NCI-H2171 treated with DMSO at 0.1 percent for 48 hours (cell line): Measurements from ENCODE around the gene ENPP7.

Experiments
- DNase-seq: peaks from one replicate; lab custom pipeline; 2025; lab: John Stamatoyannopoulos, UW

ENPP7 gene, protein sequence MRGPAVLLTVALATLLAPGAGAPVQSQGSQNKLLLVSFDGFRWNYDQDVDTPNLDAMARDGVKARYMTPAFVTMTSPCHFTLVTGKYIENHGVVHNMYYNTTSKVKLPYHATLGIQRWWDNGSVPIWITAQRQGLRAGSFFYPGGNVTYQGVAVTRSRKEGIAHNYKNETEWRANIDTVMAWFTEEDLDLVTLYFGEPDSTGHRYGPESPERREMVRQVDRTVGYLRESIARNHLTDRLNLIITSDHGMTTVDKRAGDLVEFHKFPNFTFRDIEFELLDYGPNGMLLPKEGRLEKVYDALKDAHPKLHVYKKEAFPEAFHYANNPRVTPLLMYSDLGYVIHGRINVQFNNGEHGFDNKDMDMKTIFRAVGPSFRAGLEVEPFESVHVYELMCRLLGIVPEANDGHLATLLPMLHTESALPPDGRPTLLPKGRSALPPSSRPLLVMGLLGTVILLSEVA

DNA sequence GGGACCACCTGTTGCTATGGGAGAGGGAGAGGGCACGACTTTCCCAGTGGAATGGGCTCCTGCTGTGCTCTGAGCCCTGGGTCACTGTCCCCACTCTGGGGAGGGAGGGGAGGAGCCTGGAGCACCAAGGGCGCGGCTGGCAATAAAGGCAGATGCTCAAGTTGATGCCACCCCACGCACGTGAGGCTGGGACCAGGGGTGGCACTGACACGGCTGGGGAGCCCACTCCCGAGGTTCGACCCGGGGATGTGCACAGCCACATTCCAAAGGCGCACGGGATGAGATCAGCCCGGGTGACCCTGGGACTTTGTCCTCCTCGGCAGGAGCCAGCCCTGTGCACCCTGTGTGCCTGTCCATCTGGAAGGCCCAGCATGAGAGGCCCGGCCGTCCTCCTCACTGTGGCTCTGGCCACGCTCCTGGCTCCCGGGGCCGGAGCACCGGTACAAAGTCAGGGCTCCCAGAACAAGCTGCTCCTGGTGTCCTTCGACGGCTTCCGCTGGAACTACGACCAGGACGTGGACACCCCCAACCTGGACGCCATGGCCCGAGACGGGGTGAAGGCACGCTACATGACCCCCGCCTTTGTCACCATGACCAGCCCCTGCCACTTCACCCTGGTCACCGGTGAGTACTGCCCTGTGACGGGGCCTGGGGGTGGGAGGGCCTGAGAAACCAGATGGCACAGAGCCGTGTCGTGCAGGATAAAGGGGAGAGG is at the start of gene ENPP7:
Gene ENPP7, plus strand, starts transcription at position 175 of the 715 bp plus-strand sequence. Its CDS starts 197 bp downstream, at position 372.
- no peak for DNase-seq

DNA sequence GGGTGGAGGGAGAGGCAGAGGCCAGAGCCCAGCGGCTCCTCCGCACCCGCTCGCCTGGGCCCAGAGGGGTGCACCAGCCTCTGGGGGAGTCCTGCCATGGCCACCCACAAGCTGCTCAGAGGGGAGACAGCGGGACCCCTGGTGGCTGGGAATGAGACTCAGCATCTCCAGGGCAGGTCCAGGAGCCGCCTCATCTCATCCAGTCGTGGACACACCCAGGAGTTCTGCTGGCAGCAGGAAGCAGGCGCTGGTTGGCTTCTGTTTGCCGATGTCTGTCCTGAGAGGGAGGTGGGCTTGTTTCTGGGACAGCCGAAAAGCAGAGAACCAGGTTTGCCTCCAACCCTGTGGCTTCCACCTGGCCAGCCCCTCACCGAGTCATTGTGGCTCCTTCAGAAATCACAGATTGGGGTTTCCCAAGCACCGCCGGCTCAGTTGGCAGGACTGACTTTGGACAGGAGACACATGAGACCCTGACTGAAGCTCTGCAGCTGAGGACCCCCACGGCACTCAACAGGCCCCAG is 49.6 kb upstream of the ENPP7 start:
- no peak for DNase-seq

DNA sequence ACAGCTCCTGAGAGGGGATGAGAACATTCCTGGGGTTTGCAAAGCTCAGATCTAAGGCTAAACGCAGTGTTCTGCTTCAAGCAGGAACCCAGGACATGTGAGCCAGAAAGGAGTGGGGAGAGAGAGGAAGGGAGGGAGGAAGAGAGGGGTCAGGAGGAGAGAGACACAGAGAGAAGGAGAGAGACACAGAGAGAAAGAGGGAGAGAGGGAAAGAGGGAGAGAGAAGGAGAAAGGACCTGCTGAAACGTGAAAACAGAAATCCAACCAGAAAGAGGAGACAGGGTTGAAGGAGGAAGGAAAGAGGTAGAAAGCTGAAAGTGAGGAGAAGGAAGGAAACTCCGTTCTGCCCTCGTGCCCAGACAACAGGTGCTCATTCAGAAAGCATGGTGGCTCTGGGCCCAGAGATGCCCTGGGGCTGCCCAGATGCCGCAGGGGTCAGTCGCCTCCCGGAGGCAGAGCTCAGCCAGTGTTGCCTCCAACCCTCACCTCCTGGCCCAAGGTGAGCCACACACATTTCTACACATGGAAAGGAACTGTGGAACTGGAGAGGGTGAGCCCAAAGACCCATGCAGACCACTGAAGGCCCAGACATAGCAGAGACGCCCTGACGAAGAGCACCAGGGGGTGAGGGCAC is 49.0 kb upstream of the ENPP7 start:
- no peak for DNase-seq

DNA sequence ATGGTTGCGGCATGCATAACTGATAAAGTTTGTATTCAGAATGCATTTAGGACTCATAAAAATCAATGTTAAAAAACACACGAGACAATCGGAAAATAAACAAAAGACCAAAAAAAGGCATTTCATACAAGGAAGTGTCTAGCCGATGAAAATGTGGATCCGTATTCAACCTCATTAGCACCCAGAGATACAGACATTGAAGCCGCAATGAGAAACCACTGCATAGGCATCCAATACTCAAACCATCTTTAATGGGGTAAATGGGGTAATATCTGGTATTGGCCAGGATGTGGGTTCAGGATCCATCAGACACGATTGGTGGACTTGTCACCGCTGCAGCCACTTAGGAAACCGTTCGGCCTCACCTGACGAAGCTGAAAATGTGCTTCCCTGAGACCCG is 47.4 kb upstream of the ENPP7 start:
- DNase-seq, result no peak

DNA sequence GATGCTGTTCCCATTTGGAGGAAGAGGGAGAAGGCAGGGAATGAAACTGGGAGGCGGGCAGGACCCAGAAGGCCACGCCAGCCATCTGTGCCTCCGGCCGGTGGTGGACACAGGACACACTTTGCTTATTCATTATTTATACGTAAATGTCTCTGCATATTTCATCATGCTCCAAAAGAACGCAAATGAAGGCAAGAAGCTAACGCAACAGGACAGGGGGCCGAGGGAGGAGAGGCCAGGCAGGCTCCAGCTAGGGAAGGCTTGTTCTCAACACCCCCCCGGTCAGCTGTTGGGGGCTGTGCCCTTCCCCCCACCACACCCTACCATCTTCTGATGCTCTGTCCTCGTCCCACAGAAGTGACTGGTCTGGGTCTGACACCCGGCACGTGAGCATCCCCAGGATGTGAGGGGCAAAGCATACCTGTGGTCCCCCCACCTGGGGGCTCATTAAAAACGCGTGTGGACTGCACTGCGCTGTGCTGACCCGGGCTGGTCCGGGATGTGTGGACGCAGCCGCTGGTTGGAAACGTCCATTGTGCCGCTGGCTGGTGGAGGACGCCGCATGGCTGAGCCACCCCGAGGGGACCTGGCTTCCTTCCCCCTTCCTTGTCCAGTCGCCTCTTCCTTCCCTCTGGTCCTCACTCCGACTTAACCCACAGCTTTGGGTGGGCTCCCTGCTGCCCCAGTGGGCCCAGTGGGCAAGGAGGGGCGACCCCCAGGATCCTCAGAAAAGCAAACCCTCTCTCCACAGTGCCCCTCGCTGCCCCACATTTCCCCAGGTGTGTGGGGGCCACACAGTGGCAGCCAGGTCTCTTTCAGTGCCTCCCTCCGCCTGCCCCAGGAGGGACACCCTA is 46.4 kb upstream of the ENPP7 start:
- DNase-seq, result no peak

DNA sequence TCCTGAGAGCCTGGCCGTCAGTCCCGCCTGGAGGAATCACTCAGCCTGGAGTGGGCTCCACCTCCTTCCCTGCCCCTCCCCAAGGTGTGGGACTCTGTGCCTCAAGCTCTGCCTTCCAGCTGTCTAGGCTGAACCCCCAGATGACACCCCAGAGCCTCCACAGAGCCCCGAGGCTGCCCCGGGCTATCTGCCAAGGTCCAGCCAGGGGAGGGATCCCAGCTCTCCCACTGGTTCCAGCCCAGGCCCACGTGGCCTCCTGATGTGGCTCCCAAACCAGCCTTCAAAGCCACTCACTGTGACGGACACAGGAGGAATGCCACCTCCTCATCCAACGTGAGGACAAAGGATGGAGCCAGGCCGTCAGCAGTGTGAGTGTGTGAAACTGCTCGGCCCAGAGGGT is 45.6 kb upstream of the ENPP7 start:
- no peak for DNase-seq

DNA sequence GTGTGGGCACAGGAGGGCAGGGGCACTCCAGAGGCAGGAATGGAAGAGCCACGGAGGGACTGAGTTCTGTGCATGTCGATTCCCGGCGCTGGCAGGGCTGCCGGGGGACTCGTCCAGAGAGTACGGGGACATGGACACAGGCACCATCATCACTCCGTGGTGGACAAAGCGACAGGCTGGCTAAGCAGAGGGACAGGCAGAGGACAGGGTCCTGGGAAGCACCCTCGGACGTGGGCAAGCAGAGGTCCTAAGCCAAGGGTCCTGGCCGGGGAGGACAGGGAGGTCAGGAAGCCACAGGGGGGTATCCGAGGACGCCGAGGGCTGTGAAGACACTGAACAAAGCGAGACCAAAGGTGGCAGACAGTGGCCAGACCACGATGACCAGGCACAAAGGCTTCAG is 44.3 kb upstream of the ENPP7 start:
- DNase-seq, result no peak

DNA sequence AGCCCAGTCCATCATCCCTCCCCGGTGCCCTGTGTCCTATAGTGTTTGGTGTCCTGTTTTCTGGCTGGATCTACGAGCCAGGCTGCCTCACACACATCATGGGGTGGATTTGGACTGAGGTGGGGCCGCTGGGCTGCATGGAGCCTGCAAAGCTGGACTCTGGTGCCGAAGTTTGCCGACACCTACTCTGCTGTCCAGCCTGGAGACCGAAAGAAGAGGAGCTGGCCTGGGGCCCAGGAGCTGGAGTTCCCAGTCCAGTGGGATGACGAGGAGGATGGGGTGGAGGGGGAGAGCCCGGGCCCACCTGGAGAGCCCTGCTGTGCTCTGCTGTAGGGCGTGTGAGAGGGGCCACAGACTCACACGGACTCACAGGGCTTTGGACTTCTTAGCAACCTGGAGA is 40.3 kb upstream of the ENPP7 start:
- DNase-seq, result no peak

DNA sequence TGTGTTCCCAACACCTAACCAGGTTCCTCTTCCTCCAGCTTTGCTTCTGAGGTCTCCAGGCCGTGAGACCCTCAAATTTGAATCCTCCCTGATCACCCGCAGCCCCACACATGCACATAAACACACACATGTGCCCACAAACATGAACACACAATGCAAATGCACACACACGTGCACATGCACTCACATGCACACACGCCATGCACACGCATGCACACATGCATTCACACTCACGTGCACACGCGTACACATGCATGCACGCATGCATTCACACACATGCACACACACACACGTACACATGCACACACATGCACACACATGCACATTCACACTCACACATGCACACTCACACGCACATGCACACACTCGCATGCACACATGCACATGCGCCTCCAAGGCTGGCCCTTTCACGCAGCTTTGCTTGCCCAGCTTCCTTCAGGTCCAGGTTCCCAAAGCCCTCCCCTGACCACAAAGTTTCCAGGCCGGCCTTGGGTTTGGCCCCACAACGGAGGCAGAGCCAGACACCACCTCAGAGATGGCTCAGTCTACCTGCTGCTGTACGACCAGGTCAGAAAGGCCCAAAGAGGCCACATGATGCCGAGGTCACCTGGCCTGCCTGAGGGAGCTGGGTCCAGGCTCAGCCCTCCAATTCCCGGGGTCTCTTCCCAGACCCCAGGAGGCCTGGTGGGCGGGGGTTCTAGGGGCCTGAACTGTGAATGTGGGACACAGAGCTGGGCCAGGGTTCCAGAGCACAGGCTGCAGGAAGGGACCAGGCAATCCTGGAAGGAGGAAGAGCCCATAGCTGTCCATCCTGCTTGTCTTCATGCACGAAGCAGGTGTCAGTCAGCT is 39.5 kb upstream of the ENPP7 start:
- no peak for DNase-seq

DNA sequence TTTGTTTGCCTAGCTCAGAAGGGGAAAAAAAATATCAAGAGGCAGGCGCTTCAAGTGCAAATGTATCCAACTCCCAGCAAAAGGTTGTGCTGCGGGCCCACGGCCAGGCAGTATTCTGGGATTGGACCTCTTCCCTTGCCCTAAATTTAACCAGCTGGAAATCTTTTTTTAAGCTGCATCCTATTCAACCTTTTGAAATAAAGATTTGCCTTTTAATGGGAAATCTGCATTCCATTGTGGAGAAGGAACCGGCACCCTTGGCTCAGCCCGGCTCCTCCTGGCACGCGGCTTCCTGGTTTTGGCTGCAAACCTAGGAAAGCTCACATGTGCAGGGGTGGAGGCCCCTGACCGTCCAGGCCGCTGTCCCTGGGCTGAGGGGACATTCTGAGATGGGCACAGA is 38.8 kb upstream of the ENPP7 start:
- no peak for DNase-seq

DNA sequence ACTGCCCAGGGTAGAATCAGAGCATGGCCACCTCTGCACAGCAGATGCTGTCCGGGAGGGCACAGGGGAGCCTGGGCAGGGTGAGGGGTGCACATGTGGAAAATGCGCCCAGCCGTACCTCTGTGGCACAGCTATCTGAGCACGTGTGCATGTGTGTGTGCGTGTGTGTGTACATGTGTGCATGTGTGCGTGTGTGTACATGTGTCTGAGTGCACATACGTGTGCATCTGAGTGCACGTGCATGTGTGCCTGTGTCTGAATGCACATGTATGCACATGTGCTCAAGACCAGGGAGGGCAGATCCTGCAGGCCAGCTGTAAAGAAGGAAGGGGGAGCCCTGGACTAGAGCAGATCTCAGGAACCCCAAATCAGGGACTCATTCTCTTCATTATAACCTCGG is 37.3 kb upstream of the ENPP7 start:
- no peak for DNase-seq

DNA sequence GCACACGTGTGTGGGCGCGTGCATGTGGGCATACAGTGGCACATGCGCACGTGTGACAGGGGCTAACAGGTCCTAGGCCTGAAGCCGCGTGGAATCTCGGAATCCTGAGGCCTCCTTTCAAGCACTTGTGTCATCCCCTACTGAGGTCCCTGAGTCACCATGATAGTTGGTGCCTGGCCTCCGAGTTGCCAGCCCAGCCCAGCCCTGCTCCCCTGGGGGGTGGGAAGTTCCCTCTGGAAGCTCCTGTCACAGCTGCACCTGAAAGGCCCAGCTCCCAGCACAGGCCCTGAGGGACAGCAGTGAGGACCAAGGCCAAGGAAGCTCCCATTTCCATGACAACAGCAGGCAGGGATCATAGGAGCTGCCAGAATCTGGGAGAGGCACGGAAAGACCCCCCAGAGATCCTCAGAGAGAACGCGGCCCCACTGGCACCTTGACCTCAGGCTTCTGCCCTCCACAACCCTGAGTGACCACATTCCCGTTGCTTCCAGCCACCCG is 35.4 kb upstream of the ENPP7 start:
- peak; percentile 15 for DNase-seq

DNA sequence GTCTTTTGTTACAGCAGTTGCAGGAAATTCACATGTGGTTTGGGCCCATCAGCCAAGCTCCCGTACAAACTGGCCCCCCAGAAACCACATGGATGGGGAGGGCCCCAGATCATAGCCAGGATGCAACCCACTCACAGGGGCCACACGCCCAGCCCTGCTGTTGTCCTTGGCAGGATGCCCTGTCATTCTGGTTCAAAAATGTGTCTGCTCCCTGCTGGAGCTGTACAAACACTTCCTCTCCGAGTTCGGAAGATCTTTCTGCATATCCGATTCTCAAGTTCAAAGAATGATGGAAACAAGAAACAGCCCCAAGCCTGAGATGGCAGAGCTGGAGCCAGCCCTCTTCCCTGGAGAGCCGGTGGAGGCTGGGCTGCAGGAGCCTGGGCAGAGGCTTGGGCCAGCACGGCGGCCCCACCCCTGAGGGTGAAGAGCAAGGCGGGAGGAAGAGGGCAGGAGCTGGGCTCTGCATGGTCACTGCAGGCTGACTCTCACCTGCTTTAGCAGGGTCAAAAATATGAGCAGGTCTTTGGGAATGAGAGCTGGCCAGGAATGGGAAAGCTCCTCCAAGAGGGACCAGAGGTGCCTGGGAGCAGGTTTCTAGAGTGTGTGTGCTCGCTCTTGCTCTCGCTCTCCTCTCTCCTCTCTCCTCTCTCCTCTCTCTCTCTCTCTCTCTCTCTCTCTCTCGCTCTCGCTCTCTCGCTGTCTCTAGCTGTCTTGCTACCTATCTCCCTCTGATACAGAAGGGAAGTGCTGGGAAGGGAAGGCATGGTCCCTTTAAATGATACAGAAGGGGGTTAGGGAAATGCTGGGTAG is 34.7 kb upstream of the ENPP7 start:
- DNase-seq, result peak; percentile 67

DNA sequence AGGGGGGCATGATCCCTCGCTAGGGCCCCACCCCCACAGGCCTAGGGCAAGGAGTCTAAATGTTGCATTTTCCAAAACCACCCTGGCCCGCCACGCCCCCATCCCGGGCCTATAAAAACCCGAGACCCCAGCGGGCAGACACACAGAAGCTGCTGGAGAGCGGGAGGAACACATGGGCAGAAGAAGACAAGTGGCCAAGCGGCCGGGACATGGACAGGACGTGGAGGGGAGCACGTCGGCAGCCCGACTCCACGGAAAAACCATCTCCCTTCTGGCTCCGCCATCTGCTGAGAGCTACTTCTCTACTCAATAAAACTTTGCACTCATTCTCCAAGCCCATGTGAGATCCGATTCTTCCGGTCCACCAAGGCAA is 34.1 kb upstream of the ENPP7 start:
- no peak for DNase-seq

DNA sequence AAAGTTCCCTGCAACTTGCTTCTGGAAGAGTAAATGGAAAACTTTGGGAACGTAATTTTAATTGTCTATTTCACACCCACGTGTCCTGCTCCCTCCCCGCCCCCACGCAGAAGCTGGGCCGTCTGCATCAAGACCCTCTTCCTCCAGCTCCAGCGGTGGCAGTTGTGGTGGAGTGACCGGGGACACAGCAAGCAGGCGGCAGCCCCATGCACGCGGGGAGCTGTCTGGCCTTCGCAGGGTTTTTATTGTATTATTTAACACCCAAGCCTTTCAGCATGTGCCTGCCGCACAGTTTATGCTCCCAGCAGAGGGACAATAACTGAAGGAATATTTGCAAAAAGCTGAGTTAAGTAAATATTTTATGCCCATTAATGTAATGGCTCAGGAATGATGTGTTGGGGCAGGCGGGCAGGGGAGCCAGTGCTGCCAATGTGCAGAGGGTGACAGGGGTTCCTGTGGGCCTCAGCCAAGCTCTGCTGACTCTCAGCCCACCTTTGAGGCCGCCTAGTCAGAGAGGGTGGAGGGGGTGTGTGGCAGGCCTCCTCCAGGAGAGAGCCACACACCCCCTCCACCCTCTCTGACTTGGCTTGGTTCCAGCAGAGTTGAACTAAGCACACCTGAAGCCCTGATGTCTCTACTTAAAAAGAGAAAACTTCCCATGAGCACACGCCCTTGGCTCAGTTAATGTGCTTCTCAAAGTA is 32.4 kb upstream of the ENPP7 start:
- peak; percentile 6 for DNase-seq

DNA sequence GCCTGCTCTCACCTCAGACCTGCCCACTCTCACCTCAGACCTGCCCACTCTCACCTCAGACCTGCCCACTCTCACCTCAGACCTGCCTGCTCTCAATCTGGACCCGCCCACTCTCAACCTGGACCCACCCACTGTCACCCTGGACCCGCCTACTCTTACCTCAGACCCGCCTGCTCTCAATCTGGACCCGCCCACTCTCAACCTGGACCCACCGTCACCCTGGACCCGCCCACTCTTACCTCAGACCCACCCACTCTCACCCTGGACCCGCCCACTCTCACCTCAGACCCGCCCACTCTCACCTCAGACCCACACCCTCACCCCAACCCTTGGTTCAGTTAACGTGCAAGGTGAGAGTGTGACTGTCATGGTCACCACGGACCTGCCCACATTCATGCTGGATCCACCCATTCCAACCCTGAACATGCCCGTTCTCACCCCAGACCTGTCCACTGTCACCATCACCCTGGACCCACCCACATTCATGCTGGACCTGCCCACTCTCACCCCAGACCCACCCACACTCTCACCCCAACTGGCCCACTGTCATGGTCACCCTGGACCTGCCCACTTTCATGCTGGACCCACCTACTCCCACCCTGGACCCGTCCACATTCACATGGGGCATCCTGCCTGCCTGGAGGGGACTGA is 31.2 kb upstream of the ENPP7 start:
- DNase-seq, result no peak

DNA sequence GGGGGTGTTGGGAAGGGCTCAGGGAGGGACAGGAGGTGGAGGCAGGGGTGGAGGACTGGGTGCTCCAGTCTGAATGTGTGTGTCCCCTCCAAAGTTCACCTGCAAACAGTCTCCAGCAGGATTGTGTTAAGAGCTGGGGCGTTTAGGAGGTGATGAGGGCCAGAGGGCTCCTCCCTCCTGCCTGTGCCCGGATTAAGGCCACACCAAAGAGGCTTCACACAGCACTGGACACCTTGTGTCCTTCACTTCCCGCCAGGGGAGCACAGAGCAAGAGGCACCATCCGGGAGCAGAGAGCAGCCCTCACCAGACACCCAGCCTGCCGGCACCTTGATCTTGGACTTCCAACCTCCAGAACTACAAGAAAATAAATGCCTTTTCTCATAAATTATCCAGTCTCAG is 30.2 kb upstream of the ENPP7 start:
- DNase-seq, result peak; percentile 39

DNA sequence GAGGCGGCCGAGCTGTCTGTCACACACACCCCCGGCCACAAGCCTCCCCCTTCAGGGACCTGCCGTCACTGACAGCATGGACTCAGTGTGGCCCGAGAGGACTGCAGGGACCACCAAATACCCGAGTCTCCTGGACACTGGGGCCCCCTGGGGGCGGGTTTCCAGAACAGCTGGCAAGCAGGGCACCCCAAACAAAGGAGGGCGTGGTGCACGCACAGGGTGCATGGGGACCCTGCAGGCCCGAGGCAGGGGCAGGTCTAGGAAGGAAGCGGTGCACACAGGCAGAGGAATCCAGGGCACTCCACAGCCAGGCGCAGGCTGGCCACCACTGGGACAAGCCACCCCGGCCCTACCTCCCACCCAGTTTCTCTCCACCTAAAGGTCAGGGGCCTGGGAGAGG is 28.7 kb upstream of the ENPP7 start:
- peak; percentile 12 for DNase-seq
